ENCODE results near the gene ZNF587. TPM values are rescaled to one million over a fixed set of nuclear protein-coding genes. Genes with fewer than 3 reads are reported as not detected.

The ZNF587 gene
- total RNA-seq, 1 donor from 2014 or later: 33.5 TPM

DNA sequence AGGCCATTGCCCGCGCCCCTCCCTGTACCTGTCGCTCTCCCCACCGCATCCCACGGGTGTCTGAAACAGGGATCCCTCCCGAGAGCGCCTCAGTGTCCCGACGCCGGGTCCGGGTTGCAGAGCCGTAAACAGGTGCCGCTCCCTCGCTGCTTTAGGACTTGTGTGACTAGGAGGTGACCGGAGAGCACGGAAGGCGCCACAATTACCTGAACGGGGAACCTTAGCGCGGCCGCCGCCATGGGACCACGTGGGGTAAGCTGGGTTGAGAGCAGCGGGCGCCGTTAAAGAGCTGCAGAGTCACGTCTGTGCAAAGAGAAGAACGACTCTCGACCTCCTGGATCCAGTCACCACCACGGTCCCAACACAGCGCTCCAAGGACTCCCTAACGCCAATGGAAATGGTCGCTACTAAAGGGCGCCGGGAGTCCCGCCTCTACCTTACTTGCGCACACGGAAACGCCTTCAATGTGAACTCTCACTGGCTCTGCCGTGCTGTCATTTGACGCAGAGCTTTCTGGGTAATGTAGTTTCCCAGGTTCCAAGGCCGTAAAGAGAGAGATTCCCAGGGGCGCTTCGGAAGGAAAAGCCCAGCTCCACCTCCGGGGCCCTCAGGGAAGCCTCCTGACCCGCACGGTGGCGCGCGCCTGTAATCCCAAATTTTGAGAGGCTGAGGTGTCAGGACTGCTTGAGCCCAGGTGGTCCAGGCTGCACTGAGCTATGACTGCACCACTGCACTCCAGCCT is 35.0 kb upstream of the ZNF587 start, which contains the start of gene ZNF552:
TSS of gene ZNF552 (minus strand) at position 409 of the 742 bp plus-strand sequence. CDS start at position 239, 170 bp downstream.
- peak within 1 kb of the TSS; percentile 87 for H3K27ac Mint-ChIP-seq (ENCODE audit: unreplicated experiment)
- DNase-seq (ENCODE audit: extremely low spot score, unreplicated experiment): peak; percentile 89
- peaks cover 20% of the 10 kb centered on the region for H3K4me1 Mint-ChIP-seq (ENCODE audit: unreplicated experiment)
- no peaks in the 10 kb centered on the region for H3K27me3 Mint-ChIP-seq (ENCODE audit: unreplicated experiment)
- peak within 1 kb of the TSS; percentile 91 for H3K4me3 Mint-ChIP-seq (ENCODE audit: unreplicated experiment)
- TF ChIP-seq CTCF (IDR thresholded peaks at IDR 0.05): no peak
- H3K9me3 Mint-ChIP-seq (ENCODE audit: unreplicated experiment): no peaks in the 10 kb centered on the region
- H3K36me3 Mint-ChIP-seq (ENCODE audit: unreplicated experiment): peaks cover 6% of the 10 kb centered on the region

GRCh38 chr19:57815247-57816075 is 34.2 kb upstream of the ZNF587 start:
- DNase-seq (ENCODE audit: extremely low spot score, unreplicated experiment): no peak
- H3K4me1 Mint-ChIP-seq (ENCODE audit: unreplicated experiment): peaks cover 27% of the 10 kb centered on the region
- no peaks in the 10 kb centered on the region for H3K27me3 Mint-ChIP-seq (ENCODE audit: unreplicated experiment)
- peaks cover 2% of the 10 kb centered on the region for H3K36me3 Mint-ChIP-seq (ENCODE audit: unreplicated experiment)
- peak overlapping the region; percentile 87 for H3K27ac Mint-ChIP-seq (ENCODE audit: unreplicated experiment)
- no peak for TF ChIP-seq CTCF (IDR thresholded peaks at IDR 0.05)
- H3K4me3 Mint-ChIP-seq (ENCODE audit: unreplicated experiment): peak overlapping the region; percentile 91
- H3K9me3 Mint-ChIP-seq (ENCODE audit: unreplicated experiment): no peaks in the 10 kb centered on the region

GRCh38 chr19:57816652-57817051 is 33.0 kb upstream of the ZNF587 start:
- Mint-ChIP-seq H3K27me3 (ENCODE audit: unreplicated experiment) (no peaks in the 10 kb centered on the region), H3K4me3 (ENCODE audit: unreplicated experiment) (no peak overlapping the region)

DNA sequence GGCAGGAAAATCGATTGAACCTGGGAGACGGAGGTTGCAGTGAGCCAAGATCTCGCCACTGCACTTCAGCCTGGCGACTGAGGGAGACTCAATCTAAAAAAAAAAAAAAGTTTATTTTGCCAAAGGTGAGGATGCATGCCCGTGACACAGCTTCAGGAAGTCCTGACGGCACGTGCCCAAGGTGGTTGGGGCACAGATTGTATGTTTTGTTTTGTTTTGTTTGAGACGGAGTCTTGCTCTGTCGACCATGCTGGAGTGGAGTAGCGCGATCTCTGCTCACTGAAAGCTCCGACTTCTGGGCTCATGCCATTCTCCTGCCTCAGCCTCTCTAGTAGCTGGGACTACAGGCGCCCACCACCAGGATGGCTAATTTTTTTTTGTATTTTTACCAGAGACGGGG is 31.7 kb upstream of the ZNF587 start:
- Mint-ChIP-seq H3K9me3 (ENCODE audit: unreplicated experiment) (no peaks in the 10 kb centered on the region), H3K4me1 (ENCODE audit: unreplicated experiment) (peaks cover 33% of the 10 kb centered on the region), H3K4me3 (ENCODE audit: unreplicated experiment) (no peak overlapping the region), H3K27me3 (ENCODE audit: unreplicated experiment) (no peaks in the 10 kb centered on the region), H3K27ac (ENCODE audit: unreplicated experiment) (no peak overlapping the region), H3K36me3 (ENCODE audit: unreplicated experiment) (peaks cover 10% of the 10 kb centered on the region)
- DNase-seq (ENCODE audit: extremely low spot score, unreplicated experiment): no peak
- TF ChIP-seq CTCF (IDR thresholded peaks at IDR 0.05): no peak

More at GRCh38 chr19:57816652-57817051, 33.0 kb upstream of the ZNF587 start:
- Mint-ChIP-seq H3K27ac (ENCODE audit: unreplicated experiment) (no peak overlapping the region), H3K36me3 (ENCODE audit: unreplicated experiment) (no peaks in the 10 kb centered on the region), H3K4me1 (ENCODE audit: unreplicated experiment) (peaks cover 33% of the 10 kb centered on the region), H3K9me3 (ENCODE audit: unreplicated experiment) (no peaks in the 10 kb centered on the region)
- TF ChIP-seq CTCF (IDR thresholded peaks at IDR 0.05): no peak
- no peak for DNase-seq (ENCODE audit: extremely low spot score, unreplicated experiment)

- no peak overlapping the region for H3K27ac Mint-ChIP-seq (ENCODE audit: unreplicated experiment)
- no peak for DNase-seq (ENCODE audit: extremely low spot score, unreplicated experiment)
- H3K4me1 Mint-ChIP-seq (ENCODE audit: unreplicated experiment): peaks cover 31% of the 10 kb centered on the region
- H3K36me3 Mint-ChIP-seq (ENCODE audit: unreplicated experiment): peaks cover 10% of the 10 kb centered on the region
- no peak for TF ChIP-seq CTCF (IDR thresholded peaks at IDR 0.05)
- peak overlapping the region; percentile 45 for H3K4me3 Mint-ChIP-seq (ENCODE audit: unreplicated experiment)
- H3K27me3 Mint-ChIP-seq (ENCODE audit: unreplicated experiment): no peaks in the 10 kb centered on the region
- H3K9me3 Mint-ChIP-seq (ENCODE audit: unreplicated experiment): no peaks in the 10 kb centered on the region
These were observed 31.3 kb upstream of the ZNF587 start for GRCh38 chr19:57818378-57818777.

Measured in osteocyte (in vitro differentiated cells).